ENCODE results near the gene ULBP3.
"Not testable (repeated sequence)": the region's sequence is repeated elsewhere in the genome, so short reads cannot be mapped to it uniquely, and the experiment has no call there.

Gene ULBP3

GRCh38 chr6:150024646-150025155 is 44.2 kb downstream of the ULBP3 start:
- no peak overlapping the region for H3K4me3 ChIP-seq (ENCODE audit: low read length)
- TF ChIP-seq ZNF274 (IDR thresholded peaks at IDR 0.05; ENCODE audit: low read depth, low read length): no peak

GRCh38 chr6:150024021-150024420 is 44.9 kb downstream of the ULBP3 start:
- H3K4me3 ChIP-seq (ENCODE audit: low read length): not testable (repeated sequence)

GRCh38 chr6:150021870-150022269 is 47.1 kb downstream of the ULBP3 start:
- H3K4me3 ChIP-seq (ENCODE audit: low read length): not testable (repeated sequence)

- no peak overlapping the region for H3K4me3 ChIP-seq (ENCODE audit: low read length)
- TF ChIP-seq ZNF274 (IDR thresholded peaks at IDR 0.05; ENCODE audit: low read depth, low read length): no peak
Observed at GRCh38 chr6:150018846-150019580, 49.9 kb downstream of the ULBP3 start.

GRCh38 chr6:150017186-150017521 is 51.8 kb downstream of the ULBP3 start:
- not testable (repeated sequence) for H3K4me3 ChIP-seq (ENCODE audit: low read length)

- H3K4me3 ChIP-seq (ENCODE audit: low read length): no peak overlapping the region
- no peak for TF ChIP-seq ZNF274 (IDR thresholded peaks at IDR 0.05; ENCODE audit: low read depth, low read length)
Observed at GRCh38 chr6:150016324-150017185, 52.4 kb downstream of the ULBP3 start.

- H3K4me3 ChIP-seq (ENCODE audit: low read length): not testable (repeated sequence)
Observed at GRCh38 chr6:150015281-150016001, 53.5 kb downstream of the ULBP3 start.

GRCh38 chr6:150014623-150015280 is 54.2 kb downstream of the ULBP3 start:
- H3K4me3 ChIP-seq (ENCODE audit: low read length): not testable (repeated sequence)

- H3K4me3 ChIP-seq (ENCODE audit: low read length): not testable (repeated sequence)
Observed at GRCh38 chr6:150013785-150014622, 54.9 kb downstream of the ULBP3 start.

- not testable (repeated sequence) for H3K4me3 ChIP-seq (ENCODE audit: low read length)
Observed at GRCh38 chr6:150012846-150013784, 55.8 kb downstream of the ULBP3 start.

Data from GM08714 (cell line).